Mammary epithelial cell (primary cell): ENCODE data around the gene TNFRSF1A.

Experiments
- EZH2 ChIP-seq: IDR thresholded peaks from 2 replicates; pipeline ENCODE4 v1.6.1; 2012; ENCODE audit warnings: low read length, inconsistent platforms, borderline replicate concordance
- TF ChIP-seq, protein P1 (sequence below), 2 donors: IDR thresholded peaks in 1 of 2; conservative IDR thresholded peaks in 1 of 2; 2 replicates each; pipeline ENCODE4 v1.5.1; 2011 to 2012; ENCODE audit warnings: inconsistent platforms in 2 of 2, low read length in 2 of 2, mild to moderate bottlenecking in 2 of 2, control low read depth in 1 of 2, low read depth in 1 of 2; ENCODE audit not compliant: insufficient read depth in 1 of 2; ENCODE audit errors: extremely low read depth in 1 of 2

DNA sequence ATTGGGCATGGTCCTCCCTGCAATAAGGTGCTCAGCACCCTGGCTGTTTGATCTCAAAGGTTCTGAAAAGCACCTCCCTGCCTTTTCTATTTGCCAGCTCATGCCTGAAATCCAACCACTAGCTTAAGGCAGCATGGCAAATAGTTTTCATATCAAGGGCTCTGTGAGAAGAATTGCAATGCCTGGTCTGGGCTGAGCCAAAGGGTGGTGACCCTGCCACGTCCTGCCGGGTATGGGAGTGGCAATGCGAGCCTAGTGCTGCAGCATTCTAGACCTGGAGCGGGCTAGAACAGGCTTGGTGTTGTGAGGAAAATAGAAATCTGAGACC is 35.8 kb upstream of the TNFRSF1A start:
- TF ChIP-seq, protein P1, sequence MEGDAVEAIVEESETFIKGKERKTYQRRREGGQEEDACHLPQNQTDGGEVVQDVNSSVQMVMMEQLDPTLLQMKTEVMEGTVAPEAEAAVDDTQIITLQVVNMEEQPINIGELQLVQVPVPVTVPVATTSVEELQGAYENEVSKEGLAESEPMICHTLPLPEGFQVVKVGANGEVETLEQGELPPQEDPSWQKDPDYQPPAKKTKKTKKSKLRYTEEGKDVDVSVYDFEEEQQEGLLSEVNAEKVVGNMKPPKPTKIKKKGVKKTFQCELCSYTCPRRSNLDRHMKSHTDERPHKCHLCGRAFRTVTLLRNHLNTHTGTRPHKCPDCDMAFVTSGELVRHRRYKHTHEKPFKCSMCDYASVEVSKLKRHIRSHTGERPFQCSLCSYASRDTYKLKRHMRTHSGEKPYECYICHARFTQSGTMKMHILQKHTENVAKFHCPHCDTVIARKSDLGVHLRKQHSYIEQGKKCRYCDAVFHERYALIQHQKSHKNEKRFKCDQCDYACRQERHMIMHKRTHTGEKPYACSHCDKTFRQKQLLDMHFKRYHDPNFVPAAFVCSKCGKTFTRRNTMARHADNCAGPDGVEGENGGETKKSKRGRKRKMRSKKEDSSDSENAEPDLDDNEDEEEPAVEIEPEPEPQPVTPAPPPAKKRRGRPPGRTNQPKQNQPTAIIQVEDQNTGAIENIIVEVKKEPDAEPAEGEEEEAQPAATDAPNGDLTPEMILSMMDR (conservative IDR thresholded peaks at IDR 0.05 in 1 of 2, IDR thresholded peaks at IDR 0.05 in 1 of 2; ENCODE audit: extremely low read depth in 1 of 2, insufficient read depth in 1 of 2, low read depth in 1 of 2, low read length in 2 of 2), result no peak
- no peak for TF ChIP-seq EZH2
